NCI-H510A (cell line): Measurements from ENCODE around the gene MAP3K14.

Experiments used
- DNase-seq: peaks from one replicate; lab custom pipeline; 2025; lab: John Stamatoyannopoulos, UW

Gene MAP3K14

GRCh38 chr17:45300060-45300751 lies 16.6 kb downstream of the MAP3K14 start:
- DNase-seq, result no peak

DNA sequence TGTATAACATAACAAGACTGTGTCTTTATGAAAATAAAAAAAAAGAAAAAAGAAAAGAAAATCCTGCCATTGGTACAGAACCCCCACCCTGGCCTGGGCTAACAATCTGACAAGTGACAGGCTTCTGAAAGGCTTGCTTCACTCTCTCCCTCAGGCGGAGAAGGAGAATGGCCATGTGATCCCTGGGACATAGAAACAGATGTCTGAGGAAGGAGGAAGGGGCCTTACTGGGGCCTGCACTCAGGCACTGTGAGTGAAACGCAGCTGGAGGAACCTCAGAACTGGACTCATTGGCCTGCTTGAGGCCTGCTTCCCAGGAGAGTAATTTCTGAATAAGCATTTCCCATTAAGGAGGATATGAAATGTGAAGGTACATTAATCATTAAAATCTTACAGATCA lies 17.5 kb downstream of the MAP3K14 start:
- no peak for DNase-seq

DNA sequence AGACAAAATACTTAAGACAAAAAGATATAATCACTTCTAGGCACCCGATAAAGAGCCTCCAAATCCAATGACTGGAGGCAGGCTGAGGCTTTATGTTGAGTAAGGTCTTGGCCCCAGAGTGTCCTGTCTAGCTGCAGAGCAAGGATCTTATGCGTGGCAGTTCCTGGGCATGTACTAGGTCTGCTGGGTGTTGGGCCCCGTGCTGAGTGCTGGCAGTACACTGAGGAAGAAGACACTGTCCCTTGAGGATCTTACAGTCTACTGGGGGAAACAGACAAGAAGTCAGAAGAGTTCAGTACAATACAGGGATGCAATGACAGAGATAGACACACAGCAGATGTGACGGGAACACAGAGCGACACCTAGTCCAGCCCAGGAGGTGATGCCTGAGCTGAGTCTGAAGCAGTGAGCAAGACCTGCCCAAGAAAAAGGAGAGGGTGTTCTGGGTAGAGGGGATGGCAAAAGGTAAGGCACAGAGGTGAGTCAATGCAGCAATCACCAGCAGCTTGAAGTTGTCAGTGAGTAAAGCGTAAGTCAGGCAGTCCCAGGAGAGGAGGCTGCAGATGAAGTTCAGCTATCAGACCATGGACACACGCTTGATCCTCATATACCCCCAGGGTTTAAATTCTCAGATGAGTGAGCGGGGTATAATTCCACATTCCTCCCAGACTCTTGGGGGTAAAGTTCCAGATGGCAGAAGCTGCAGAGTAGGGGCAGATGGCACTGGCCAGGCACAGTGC lies 18.1 kb downstream of the MAP3K14 start:
- DNase-seq, result no peak

- DNase-seq, result no peak
Measured at GRCh38 chr17:45296833-45297124, 20.0 kb downstream of the MAP3K14 start.

GRCh38 chr17:45296003-45296832 lies 20.6 kb downstream of the MAP3K14 start:
- no peak for DNase-seq

DNA sequence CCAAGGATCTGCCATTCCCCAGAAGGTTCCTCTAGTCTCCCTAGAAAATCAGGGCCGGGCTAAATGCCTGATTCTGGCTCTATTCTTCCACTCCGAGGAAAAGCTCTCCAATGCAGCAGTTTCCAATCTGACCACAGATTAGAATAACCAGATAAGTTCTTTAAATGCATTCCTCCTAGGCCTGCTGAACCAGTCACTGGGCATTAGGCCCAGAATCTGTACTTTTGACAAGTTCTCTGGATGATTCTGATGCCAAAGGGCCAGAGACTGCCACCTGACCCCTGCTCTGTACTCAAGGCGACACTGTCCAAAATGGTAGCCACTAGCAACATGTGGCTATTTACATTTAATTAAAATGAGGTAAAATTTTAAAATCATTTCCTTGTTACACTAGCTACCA lies 22.3 kb downstream of the MAP3K14 start:
- DNase-seq, result no peak

DNA sequence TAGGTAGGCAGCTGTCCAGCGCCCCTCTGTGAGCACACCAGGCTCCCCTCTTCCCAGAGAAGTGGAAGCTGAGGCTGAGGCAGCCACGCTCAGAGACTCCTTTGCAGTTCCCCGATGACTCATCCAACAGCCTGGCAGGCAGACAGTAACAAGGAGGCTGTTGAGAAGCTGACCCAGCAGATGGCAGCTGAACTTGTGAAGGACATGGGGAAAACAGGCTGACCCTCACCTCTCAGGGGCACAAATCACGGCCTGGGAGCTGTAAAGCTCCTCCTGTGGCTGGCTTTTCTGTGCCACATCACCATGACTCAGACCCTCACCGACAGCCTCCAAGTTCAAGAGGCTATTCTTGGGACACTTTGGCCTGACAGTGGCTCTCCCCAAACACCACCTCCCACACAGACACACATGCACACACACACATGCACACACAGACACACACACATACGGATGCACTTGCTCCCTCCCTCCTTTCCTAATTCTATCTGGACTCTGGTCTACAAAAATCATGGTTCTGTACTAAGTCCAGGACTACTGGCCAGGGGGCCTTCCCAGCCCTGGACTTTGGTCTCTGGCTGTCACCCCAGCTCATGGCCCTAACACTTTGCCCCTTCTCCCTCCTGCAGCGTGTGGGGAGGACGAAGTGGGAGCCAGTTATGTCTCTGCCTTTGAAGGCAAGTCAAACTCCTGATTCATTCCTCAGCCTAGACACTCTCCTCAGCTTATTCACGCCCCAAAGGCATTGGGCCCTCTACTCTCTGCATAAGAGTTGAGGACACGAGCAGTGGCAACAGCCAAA lies 23.2 kb downstream of the MAP3K14 start:
- DNase-seq, result no peak

DNA sequence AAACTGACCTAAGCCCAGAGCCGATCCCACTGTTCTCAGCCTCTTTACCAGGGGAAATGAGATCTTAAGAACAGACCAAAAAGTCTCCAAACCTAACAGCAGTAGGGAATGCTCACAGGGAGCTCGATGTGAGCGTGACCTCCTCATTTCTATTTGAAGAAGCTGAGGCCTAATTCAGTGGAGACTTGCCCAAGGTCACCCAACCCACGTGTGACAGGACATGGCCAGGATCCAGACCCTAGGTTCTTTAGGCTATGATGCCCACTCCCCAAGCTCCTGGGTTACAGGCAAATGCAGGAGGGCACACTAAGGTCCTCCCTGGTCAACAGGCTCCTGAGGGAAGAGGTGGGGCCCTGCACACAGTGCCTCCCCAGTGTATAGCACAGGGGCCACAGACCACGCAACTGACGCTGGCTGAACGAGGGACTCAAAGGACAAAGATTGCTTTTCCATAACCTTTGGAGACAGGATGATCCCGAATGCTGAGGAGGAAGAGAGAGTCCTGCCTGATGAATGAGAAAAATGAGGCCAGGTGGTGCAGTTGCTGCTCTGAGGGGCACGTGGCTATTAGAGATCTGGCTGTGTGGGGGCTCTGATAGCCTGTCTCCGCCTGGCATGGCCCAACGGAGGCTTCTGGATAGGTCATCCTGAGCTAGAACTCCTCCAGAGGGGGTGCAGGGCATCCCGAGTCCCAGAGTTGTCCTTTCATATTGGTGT lies 24.0 kb downstream of the MAP3K14 start:
- no peak for DNase-seq

DNA sequence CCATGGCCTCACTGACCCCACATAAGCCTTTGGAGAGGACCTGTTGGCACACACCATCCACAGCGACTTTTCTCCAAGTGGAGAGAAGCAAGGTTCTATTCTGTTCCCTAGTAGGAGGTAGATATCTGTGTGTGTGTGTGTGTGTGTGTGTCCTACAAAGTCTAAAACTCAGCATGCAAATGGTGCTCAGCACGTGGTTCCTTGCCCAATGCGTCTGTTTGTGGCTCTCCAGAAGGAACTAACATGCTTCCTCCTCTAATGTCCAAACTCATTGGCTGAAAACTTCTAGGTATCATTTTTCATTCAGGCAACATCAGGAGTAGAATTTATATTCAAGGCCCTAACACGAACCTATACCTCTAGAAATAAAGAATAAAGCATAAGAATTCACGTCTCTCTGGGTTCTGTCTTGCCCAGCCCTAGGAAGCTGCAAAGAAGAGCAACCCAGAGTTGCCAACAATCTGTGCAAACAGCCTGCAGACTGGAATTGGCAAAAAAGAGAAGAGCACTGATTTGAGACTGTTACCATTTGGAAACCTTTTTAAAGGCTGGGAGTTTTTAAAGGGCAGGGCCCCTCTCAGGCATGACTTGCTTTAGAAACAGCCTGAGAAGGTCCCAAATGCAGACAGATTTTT lies 25.5 kb downstream of the MAP3K14 start:
- no peak for DNase-seq

DNA sequence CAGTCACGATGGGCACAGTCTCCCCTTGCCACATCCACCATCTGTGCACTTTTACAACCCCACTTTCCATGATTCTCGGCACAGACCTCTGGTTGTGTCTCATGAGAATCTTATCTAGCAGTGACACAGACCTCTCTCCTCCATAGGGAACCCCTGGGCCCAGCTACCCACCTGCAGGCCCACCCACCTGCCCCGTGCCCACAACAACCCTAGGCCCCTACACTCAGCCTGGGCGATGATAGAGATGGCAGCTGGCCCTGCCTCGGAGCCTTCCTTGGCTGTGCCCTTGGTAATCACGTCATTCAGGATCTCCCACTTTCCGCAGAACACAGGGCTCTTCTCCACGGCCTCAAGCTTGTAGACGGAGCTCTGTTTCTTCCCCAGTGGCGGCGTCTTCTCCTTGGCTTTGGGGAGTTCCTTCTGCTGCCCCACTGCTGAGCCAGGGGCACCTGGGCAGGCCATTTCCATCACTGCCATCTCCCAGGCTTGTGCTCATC lies 26.5 kb downstream of the MAP3K14 start:
- DNase-seq, result no peak

- DNase-seq, result no peak
Measured at GRCh38 chr17:45289301-45290268, 27.2 kb downstream of the MAP3K14 start.

DNA sequence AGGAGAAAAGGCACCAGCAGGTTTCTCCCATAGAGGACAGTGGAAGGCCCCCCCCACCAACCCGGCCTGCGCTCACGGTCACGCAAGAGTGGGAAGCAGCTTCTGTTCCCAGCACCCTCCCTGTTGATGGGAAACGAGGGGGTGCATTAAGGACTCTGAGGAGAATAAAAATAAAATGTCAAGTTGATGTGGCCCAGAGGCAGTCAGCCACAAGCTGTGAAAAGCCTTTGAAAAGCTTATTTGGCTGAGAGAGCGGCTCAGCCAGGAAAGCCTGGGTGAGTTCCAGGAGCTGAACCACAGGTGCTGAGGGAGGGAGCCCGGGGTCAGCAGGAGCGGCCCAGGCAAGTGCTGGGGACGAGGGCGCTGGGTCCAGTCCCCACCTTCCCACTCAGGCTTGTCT lies 28.0 kb downstream of the MAP3K14 start:
- DNase-seq, result no peak

DNA sequence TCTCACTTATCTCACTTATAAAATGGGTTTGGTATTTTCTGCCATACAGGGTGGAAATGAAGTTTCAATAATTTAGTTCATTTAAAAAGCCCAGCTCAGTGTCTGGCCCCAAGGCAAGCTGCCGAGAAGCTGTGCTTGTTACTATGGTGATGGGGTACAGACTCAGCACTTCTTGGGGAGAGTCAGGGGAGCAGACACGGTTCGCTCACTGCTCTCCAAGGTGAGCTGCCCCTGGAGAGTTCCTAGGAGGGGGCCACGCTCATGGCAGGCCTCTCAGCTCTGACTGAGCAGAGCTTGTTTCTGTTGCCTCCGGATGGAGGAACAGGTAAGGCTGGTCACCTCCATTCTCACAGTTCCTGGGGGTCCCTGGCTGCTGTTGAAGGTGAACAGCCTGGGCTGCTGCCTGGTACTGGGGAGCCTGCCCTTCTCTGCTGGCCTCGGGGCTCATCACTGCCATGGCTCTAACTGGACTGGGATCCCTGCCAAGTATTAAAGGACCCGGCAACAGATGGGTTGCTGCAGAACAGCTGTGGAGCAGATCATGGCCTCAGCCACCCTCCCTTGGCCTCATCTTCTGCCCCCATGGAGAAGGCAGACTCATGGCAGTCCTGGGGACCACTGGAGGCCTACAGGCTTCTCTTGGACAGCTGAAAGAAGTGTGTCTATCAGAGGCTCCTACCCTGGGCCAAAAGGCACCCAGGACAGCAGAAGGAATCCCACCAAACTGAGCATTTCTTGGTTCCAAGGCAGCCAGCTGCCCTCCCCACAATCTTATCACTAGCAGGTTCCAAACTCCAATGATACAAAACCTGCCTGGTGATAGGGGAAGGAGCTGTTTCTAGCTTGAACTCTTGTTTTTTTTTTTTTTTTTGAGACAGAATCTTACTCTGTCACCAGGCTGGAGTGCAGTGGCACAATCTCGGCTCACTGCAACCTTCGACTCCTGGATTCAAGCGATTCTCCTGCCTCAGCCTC lies 29.0 kb downstream of the MAP3K14 start:
- no peak for DNase-seq

DNA sequence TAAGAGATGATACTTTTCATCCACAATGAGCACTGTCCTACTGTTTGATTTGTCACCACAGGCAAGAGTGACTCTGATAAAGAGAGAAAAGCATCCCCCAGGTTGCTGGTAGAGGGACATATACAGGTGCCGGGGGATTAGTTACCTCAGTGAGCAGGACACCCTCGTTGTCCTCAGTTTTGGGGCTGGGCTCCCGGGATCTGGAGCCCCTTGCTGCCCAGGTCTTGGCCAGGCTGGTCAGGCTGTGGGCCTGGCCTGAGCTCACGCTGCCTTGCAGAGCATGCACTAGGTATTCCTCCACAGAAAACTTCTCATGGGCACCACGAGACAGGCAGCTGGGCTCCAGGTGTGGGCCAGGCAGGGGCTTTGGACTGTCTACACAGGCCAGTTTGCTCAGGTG lies 30.5 kb downstream of the MAP3K14 start:
- no peak for DNase-seq

- no peak for DNase-seq
Measured at GRCh38 chr17:45284176-45285140, 32.4 kb downstream of the MAP3K14 start.

GRCh38 chr17:45283711-45284110 lies 33.1 kb downstream of the MAP3K14 start:
- DNase-seq, result no peak
